HG03066 (cell line): ENCODE measurements around the gene TLL1.

ENCODE experiments used
- ATAC-seq: cut with Tn5 transposase; IDR thresholded peaks from one replicate; pipeline ENCODE4 v1.9.1; 2021; ENCODE audit warnings: low read depth; ENCODE audit not compliant: unreplicated experiment

Gene TLL1

DNA sequence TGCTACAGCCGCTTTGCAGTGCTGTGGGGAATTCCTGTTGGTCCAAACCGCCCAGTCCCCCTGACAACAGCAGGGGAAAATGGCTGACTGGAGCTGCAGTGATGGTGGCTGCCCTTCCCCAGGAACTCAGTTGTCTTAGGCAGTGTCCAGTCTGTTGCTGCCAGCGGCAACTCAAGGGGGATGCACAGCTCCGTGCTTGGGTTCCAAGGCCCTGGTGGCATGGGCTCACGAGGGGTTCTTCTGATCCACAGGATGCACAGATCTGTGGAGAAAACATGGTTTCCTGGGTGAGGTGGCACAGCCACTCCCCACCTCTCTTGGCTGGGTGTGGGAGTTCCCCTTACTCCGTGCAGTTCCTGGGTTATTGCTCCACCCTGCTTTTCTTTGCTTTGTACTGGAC is 261.2 kb downstream of the TLL1 start:
- ATAC-seq, result no peak

DNA sequence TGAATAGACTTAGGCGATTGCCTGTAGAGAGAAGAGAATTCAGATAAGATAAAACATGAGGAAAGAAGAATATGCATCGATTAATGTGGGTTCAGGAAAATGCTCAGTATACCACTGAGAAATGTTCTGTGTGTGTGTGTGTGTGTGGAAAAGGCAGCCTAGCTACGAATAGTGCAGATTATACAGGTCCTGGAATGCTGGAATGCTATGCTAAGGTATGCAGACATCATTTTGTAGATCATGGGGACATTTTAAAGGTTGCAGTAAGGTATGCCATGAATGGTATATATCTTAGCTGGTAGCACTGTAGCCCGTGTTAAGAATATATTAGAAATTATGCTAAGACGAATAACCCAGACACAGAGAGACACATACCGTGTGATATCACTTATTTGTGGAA is 267.9 kb downstream of the TLL1 start:
- ATAC-seq, result no peak

DNA sequence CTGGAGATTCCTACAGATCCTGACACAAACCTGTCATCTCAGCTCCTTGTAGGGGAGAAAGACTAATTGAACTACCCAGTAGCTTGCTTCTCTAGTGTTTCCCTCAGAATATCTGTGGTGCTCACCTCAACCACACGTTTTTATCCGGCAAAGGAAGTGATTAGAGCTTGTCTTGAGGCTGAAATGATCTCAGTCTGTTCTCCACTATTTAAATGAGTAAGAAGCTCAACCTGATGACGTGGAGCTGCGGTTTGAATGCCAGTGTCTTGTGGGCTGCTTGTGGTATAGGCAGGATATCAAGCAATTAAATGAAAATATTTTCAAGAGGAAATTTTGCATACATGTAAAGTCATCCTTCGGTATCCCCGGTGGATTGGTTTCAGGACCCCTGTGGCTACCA is 270.2 kb downstream of the TLL1 start:
- ATAC-seq, result no peak

DNA sequence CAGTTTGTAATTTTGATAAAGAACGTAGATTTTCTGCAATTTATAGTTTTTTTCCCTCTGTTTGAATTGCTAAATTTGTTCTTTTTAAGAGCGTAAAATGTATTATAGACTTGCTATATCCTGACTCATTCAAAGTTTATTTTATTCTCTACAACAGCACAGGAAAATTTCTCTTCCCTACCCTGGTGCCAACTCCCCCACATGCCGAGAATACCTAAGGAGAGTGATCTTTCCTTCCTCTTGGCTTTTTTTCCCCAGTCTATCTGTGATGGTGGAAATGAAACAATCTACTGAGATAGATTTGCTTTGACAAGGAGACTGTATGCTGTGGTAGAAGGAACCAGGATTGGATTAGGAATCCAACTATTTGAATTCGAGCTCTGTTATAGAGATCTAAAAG is 271.6 kb downstream of the TLL1 start:
- no peak for ATAC-seq

DNA sequence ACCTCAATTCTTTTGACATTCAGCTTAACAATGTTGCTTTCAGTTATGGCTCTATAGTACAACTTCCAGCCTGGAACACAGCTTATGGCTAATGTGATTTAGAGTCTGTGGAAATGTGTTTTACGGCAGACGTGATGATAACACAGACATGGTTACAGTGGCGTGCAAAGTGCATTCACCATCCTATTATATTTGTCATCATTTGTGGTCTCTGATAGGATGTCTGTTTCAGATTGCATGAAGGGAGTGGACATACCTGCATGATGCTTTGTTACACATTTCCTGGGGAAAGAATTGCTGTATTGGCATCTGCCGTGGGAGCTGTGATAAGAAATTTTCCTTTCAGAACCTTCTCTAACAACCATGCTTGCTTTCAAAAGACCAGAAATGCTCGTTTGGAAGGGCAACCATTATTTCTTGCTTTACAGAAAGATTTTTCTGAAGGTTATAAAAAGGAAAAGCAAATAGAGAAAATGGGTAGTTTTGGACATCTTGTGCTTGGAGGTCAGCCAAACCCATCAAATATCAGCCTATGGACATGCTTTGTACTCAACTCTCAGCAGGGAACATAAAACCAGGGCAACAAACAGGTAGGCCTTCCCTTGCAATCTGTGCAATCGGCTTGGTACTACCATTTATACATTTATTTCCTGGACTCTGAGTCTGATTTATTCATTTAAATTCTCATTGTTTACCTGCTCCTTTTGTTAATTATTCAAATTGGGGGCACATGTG is 273.9 kb downstream of the TLL1 start:
- no peak for ATAC-seq
